MCF 10A (cell line): ENCODE measurements around the gene TERB1. TPM values are rescaled to one million over a fixed set of nuclear protein-coding genes. Genes with fewer than 3 reads are reported as not detected.

Source experiments
- BruUV-seq: library from RNA; stranded (reverse); fragments of 400-500 nt; replicated peaks from 2 replicates; lab custom pipeline; 2021; lab: Mats Ljungman, UMichigan
- CTCF ChIA-PET: fragments of 300-600 bp; sonication (Branson Sonifier 250); formaldehyde crosslinking; extraction: SDS; loops from one replicate; lab custom pipeline; 2021; ENCODE audit warnings: antibody characterized with exemption, inconsistent platforms; lab: Yijun Ruan, JAX
- POLR2A ChIA-PET: fragments of 300-600, 350-650 bp; sonication (Branson Sonifier 250); formaldehyde crosslinking; extraction: SDS; loops from one replicate; lab custom pipeline; 2020; ENCODE audit warnings: antibody characterized with exemption, inconsistent platforms; lab: Yijun Ruan, JAX
- DNase-seq: peaks from one replicate; pipeline ENCODE4 v3.0.0-alpha.2; 2018; ENCODE audit not compliant: unreplicated experiment
- H3K27ac Mint-ChIP-seq: one replicate; pipeline ENCODE4 v1.8.0; 2022; ENCODE audit warnings: mild to moderate bottlenecking, low read depth, mixed read lengths; ENCODE audit not compliant: unreplicated experiment
- H3K27me3 Mint-ChIP-seq: one replicate; pipeline ENCODE4 v1.8.0; 2022; ENCODE audit warnings: mixed read lengths; ENCODE audit not compliant: insufficient read depth, unreplicated experiment
- H3K36me3 Mint-ChIP-seq: one replicate; pipeline ENCODE4 v1.8.0; 2022; ENCODE audit warnings: mild to moderate bottlenecking, moderate library complexity, mixed read lengths; ENCODE audit not compliant: insufficient read depth, unreplicated experiment
- H3K4me1 Mint-ChIP-seq: one replicate; pipeline ENCODE4 v1.8.0; 2022; ENCODE audit warnings: mixed read lengths; ENCODE audit not compliant: insufficient read depth, unreplicated experiment
- H3K4me3 Mint-ChIP-seq: one replicate; pipeline ENCODE4 v1.8.0; 2022; ENCODE audit warnings: mild to moderate bottlenecking, moderate library complexity, mixed read lengths; ENCODE audit not compliant: unreplicated experiment
- H3K9me3 Mint-ChIP-seq: one replicate; pipeline ENCODE4 v1.8.0; 2022; ENCODE audit warnings: mixed read lengths; ENCODE audit not compliant: unreplicated experiment
- intact Hi-C: fragments of 100-400 bp; cut with micrococcal nuclease; formaldehyde crosslinking; loops from 2 replicates; pipeline ENCODE4 v1.14.1; 2022
- total RNA-seq: library from RNA; stranded (reverse); gene quantifications from 2 replicates; pipeline ENCODE4 v1.2.3, GENCODE V29; 2022
- TF ChIP-seq, protein P1 (sequence below): fragments of 200-600 bp; IDR thresholded peaks from one replicate; pipeline ENCODE4 v1.8.0; 2022; ENCODE audit warnings: antibody characterized with exemption, mild to moderate bottlenecking; ENCODE audit not compliant: unreplicated experiment

Gene TERB1
- total RNA-seq, 1 experiment from 2014 or later: 0.26 TPM

DNA sequence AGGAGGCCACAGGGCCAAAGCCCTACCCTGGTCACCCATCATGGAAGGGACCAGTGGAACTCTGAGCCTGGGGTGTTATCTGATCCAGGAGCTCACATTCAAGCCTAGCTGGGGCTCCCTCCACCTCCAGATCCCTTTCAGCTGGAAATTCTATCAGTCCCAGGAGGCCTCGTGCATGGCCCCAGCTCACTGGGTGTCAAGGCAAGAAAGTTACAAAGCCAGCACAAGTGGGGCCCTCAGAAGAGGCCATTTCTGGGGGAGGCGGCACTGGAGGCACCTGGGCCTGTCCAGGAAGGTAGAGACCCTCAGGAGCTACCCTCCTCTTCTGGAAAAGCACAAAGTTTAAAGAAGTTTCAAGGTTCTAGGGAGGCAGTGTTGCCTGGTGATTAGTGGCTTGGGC lies 47.6 kb upstream of the TERB1 start:
- intact Hi-C loops: no loop called here
- POLR2A ChIA-PET: no interaction called here
- no peak for DNase-seq
- TF ChIP-seq, protein P1, sequence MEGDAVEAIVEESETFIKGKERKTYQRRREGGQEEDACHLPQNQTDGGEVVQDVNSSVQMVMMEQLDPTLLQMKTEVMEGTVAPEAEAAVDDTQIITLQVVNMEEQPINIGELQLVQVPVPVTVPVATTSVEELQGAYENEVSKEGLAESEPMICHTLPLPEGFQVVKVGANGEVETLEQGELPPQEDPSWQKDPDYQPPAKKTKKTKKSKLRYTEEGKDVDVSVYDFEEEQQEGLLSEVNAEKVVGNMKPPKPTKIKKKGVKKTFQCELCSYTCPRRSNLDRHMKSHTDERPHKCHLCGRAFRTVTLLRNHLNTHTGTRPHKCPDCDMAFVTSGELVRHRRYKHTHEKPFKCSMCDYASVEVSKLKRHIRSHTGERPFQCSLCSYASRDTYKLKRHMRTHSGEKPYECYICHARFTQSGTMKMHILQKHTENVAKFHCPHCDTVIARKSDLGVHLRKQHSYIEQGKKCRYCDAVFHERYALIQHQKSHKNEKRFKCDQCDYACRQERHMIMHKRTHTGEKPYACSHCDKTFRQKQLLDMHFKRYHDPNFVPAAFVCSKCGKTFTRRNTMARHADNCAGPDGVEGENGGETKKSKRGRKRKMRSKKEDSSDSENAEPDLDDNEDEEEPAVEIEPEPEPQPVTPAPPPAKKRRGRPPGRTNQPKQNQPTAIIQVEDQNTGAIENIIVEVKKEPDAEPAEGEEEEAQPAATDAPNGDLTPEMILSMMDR: no peak
- CTCF ChIA-PET: interaction anchor here (0.5 to 5.5 kb wide), 6 partner anchors 12 to 87 kb away, joined by 3 to 39 read pairs (median 4); partner anchors contain the start of gene CES2
- Mint-ChIP-seq H3K36me3 (no peaks in the 10 kb centered on the region), H3K4me3 (no peak overlapping the region), H3K27me3 (peaks cover 11% of the 10 kb centered on the region), H3K4me1 (no peaks in the 10 kb centered on the region), H3K9me3 (no peaks in the 10 kb centered on the region), H3K27ac (no peak overlapping the region)
- BruUV-seq: no TSS peak

DNA sequence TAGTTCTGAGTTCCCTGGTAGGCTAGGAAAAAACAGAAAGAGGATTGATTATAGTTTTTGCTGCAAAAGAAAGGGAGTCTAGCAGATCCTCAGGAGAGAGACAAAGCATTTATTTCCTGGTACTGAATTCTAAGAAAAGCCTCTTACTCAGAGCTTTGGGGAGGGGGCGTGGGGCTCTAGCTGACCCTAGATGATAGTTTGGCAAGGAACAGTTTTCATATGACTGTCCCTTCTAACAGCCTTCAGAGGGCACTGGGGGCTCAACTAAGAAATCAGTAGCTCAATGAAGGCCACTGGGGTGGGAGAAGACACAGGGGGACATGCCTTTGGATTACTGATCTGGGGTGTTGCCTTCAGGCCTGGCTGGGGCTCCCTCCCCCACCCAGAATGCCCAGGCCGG lies 46.8 kb upstream of the TERB1 start:
- Mint-ChIP-seq H3K27me3 (peaks cover 11% of the 10 kb centered on the region), H3K9me3 (no peaks in the 10 kb centered on the region), H3K4me3 (no peak overlapping the region), H3K36me3 (no peaks in the 10 kb centered on the region), H3K4me1 (no peaks in the 10 kb centered on the region), H3K27ac (no peak overlapping the region)
- ChIA-PET POLR2A (interaction anchor here (0.9 kb wide), 1 partner anchor 32 kb away, joined by 3 read pairs; the partner anchor contains the start of gene PDP2), CTCF (interaction anchor here (3.0 to 5.5 kb wide), 2 partner anchors 13 to 19 kb away, joined by 11 to 39 read pairs; no protein-coding TSS in a partner anchor)
- no peak for DNase-seq
- intact Hi-C loops: no loop called here
- TF ChIP-seq, protein P1: no peak
- BruUV-seq: no TSS peak

DNA sequence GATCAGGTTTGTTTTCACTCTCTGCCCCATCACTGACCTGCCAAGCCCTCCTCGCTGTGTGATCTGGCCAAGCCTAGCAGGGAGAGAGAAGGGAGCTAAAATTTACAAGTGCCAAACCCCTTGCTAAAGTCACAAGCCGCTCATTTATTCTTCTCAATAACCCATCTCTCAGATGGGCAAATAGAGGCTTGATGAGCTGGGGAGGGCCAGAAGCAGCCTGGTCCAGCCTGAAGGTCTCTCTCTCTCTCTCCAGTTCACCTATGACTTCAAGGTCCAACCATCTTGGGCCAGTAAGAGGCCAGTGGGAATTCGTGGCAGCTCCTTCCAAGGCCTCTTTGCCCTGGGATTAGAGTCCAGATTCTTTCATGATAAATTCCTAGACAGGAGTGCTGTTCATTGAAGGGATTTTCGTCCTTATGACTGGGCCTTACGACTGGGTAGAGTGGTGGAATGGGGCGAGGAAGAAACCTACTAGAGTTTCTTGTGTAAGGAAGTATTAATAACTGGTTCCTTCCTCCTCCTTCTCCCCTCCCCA lies 46.2 kb upstream of the TERB1 start:
- intact Hi-C loops: no loop called here
- Mint-ChIP-seq H3K4me1 (peaks cover 5% of the 10 kb centered on the region), H3K27me3 (peaks cover 11% of the 10 kb centered on the region), H3K27ac (no peak overlapping the region), H3K36me3 (peaks cover 5% of the 10 kb centered on the region), H3K9me3 (no peaks in the 10 kb centered on the region), H3K4me3 (no peak overlapping the region)
- TF ChIP-seq, protein P1: no peak
- no peak for DNase-seq
- ChIA-PET POLR2A (interaction anchor here (0.5 to 1.0 kb wide), 3 partner anchors 9 to 43 kb away, joined by 3 read pairs; partner anchors contain the start of gene PDP2), CTCF (interaction anchor here (0.7 to 5.5 kb wide), 4 partner anchors 14 to 181 kb away, joined by 4 to 39 read pairs (median 16); partner anchors contain the start of gene NAE1)
- no TSS peak for BruUV-seq

DNA sequence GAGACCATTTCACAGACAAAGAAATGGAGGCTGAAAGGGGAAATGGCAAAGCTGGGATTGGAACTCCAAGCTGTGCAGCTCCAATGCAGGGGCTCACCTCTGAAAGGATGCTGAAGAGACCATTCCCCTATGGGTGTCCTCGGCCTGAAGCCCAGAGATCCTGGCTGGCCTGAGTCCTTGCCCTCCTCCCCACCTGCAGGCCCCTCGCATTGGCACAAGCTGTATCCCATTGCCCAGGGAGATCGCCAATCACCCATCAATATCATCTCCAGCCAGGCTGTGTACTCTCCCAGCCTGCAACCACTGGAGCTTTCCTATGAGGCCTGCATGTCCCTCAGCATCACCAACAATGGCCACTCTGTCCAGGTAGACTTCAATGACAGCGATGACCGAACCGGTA lies 45.4 kb upstream of the TERB1 start:
- CTCF ChIA-PET: interaction anchor here (2.9 to 5.5 kb wide), 2 partner anchors 16 to 21 kb away, joined by 21 to 39 read pairs; partner anchors contain the start of gene NAE1
- no peaks in the 10 kb centered on the region for H3K9me3 Mint-ChIP-seq
- H3K27ac Mint-ChIP-seq: no peak overlapping the region
- BruUV-seq: no TSS peak
- peaks cover 6% of the 10 kb centered on the region for H3K36me3 Mint-ChIP-seq
- TF ChIP-seq, protein P1: no peak
- H3K4me3 Mint-ChIP-seq: no peak overlapping the region
- H3K4me1 Mint-ChIP-seq: peaks cover 7% of the 10 kb centered on the region
- POLR2A ChIA-PET: interaction anchor here (1.0 kb wide), 1 partner anchor 10 kb away, joined by 3 read pairs; no protein-coding TSS in a partner anchor
- DNase-seq: no peak
- H3K27me3 Mint-ChIP-seq: peaks cover 11% of the 10 kb centered on the region
- intact Hi-C loops: no loop called here
